CD4-positive, alpha-beta T cell treated with Interleukin-4 for 4 hours (primary cell): ENCODE data around the gene POMGNT1.

ENCODE experiments used
- DNase-seq: peaks from one replicate; pipeline ENCODE4 v3.0.0-alpha.2; 2020

POMGNT1 gene

DNA sequence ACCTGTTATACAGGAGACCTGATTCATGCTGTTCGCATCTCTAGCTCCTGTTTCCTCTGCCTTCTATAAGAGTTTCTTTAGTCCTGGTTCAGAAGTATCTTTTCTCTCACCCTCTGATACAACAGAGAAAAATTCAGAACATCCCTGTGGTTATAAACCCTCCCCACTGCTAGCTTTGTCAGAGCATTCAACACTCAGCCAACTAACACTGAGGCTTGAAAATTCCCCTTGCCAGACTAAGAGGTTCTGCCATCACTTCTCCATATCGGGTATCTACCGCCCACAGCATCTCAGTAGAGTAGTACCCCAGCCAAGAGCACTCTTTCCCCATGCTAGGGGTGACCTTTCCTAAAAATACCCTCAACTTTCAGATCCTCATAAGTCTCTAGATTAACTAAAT is 46.2 kb downstream of the POMGNT1 start:
- no peak for DNase-seq

DNA sequence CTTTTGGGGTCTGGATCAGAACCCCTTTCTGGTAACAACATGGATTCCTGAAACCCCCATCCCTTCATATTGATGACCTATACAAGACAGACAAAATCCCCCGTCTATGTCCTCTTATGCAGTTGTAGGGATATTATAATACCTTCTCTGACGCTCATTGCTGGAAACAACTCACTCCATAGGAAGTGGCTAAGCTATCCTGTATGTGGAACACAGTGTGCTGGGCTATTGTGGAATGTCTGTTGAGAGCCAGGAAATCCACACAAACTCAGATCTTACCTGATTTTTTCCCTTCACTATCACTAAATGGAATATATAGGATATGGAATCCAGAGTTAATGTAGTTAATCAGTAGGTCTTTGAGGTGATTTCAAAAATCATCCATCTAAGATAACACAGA is 48.1 kb downstream of the POMGNT1 start:
- DNase-seq, result no peak

DNA sequence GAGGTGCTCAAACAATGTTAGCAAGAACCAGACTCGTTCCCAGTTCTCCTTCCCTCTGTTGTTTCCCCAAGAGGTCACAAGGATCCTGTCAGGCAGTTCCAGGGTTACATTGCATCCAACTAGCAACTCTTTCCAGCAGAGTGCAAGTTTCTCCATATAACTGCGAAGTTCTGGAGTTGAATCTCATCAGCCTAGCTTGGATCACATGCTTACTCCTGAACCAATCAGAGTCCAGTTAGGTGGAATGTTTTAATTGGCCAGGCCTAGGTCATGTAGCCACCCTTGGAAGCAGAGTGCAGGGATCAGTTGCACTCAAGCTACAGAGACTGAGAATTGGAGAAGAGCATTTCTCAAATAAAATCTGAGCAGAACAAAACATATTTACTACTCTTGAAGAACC is 49.9 kb downstream of the POMGNT1 start:
- DNase-seq, result no peak
